Measurements from ENCODE around the gene CHID1. TPM values are rescaled to one million over a fixed set of nuclear protein-coding genes. Genes with fewer than 3 reads are reported as not detected.
A peak's percentile ranks its signal among the peaks of the same experiment; 100 is the strongest.

The CHID1 gene
- total and polyA plus RNA-seq, 2 of the 8 experiments (the other 6 are each of a cell fraction or from before 2014, with no cell fraction given): 81.2 to 88.5 TPM

DNA sequence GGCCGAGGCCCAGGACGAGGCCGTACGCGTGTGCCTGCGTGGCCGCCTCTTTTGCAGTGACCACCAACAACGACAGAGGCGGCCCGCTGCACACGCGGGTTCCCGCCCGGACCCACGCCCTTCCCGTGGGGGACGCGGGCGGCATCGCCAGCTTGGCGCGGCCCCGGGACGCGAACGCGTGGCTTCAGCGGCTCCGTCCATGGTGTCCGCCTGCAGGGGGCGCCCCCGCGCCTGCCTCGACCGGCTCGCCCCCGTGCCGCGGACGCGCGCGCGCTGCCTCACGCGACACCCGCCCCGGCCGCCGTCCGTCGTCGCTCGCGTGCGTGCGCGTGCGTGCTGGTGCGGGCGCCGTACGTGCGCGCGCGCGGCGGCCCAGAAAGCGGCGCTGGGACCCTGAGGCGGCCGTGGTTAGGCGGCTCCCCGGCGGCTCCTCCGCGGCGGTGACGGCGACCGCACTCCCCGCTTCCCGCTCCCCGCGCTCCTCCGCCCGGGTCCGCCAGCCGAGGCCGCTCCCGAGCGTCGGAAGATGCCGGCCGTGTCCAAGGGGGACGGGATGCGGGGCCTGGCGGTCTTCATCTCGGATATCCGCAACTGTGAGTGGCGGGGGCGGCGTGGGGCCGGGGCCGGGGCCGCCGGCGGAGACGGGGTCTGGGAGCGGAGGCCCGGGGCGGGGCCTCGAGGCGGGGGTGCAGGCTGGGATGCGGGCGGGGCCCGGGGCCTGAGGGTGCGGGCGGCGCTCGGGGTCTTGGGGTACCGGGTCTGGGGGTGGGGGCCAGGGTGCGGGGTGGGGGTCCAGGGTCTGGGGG lies 15.1 kb upstream of the CHID1 start, which contains the start of gene AP2A2:
TSS of gene AP2A2 (plus strand) at position 375 of the 806 bp plus-strand sequence. CDS start at position 527, 152 bp downstream.
- 1% methylated on average over 39 of the region's 124 CpGs; no CpG with 5 or more reads in 1 of the 2 experiments for WGBS, 2 experiments (ENCODE audit: extremely low coverage in 1 of 2, insufficient coverage in 1 of 2, insufficient read length in 1 of 2, insufficient replicate concordance in 2 of 2, low coverage in 1 of 2, low lambda C conversion rate in 2 of 2, missing lambda C conversion rate in 1 of 2)
- Histone ChIP-seq H3K27ac (ENCODE audit: low read depth, low read length) (no peak within 1 kb of the TSS; the same call in 1 of the 2 replicates), H3K4ac (replicated peaks; ENCODE audit: insufficient read length, low read depth, low read length) (no peak within 1 kb of the TSS), H3K14ac (ENCODE audit: insufficient read length) (no peak within 1 kb of the TSS), H4K20me1 (replicated peaks in 1 of 2; ENCODE audit: control insufficient read depth in 1 of 2, insufficient read depth in 2 of 2, low read length in 2 of 2) (peaks cover 4 to 11% of the 10 kb centered on the region in 2 experiments), H2BK12ac (ENCODE audit: low read depth, low read length) (no peak within 1 kb of the TSS), H3K27me3 (replicated peaks in 1 of 4; ENCODE audit: control insufficient read depth in 3 of 4, extremely low read depth in 1 of 4, insufficient read depth in 3 of 4, low read length in 3 of 4) (no peaks in the 10 kb centered on the region), H2BK15ac (ENCODE audit: low read length) (peak within 1 kb of the TSS; percentile 95; the same call in 1 of the 2 replicates), H3K4me2 (ENCODE audit: insufficient read depth in 1 of 2, low read depth in 2 of 2, low read length in 2 of 2) (peak within 1 kb of the TSS; percentile 80 to 97), H3K9me3 (ENCODE audit: insufficient read depth in 2 of 2, low read depth in 1 of 2, low read length in 1 of 2) (no peaks in the 10 kb centered on the region), H3K23ac (ENCODE audit: insufficient read length) (no peak within 1 kb of the TSS), H2AK5ac (ENCODE audit: low read depth, low read length) (no peak within 1 kb of the TSS), H3K79me2 (ENCODE audit: control insufficient read depth in 1 of 2, insufficient read depth in 2 of 2, low read length in 2 of 2) (peaks cover 0 to 43% of the 10 kb centered on the region in 2 experiments; a peak in 2 of 4 replicates), H3K79me1 (ENCODE audit: low read depth, low read length) (peaks cover 15% of the 10 kb centered on the region), H3K9ac (replicated peaks in 1 of 4; ENCODE audit: extremely low read depth in 1 of 4, low read depth in 3 of 4, low read length in 3 of 4) (peak within 1 kb of the TSS; percentile 62 to 78 (median 68)), H4K91ac (replicated peaks; ENCODE audit: insufficient read length, low read length) (peak within 1 kb of the TSS; percentile 74), H3K18ac (ENCODE audit: extremely low read depth, low read length) (peak within 1 kb of the TSS; percentile 96), H2AFZ (ENCODE audit: low read length) (no peak within 1 kb of the TSS), H2BK5ac (ENCODE audit: low read depth, low read length) (0 out of 2 replicates have a peak within 1 kb of the TSS, but pooled peaks have one; percentile 24), H2BK120ac (replicated peaks; ENCODE audit: low read depth, low read length) (no peak within 1 kb of the TSS), H3K4me1 (replicated peaks in 1 of 4; ENCODE audit: control insufficient read depth in 3 of 4, insufficient read depth in 4 of 4, low read length in 3 of 4) (peaks cover 0 to 7% (median 4%) of the 10 kb centered on the region in 4 experiments; a peak in 4 of 7 replicates), H3K23me2 (ENCODE audit: low read depth, low read length) (peaks cover 5% of the 10 kb centered on the region), H3K56ac (replicated peaks; ENCODE audit: insufficient read length, low read depth, low read length) (no peak within 1 kb of the TSS), H4K8ac (ENCODE audit: extremely low read depth, insufficient read depth, low read length) (peak within 1 kb of the TSS; percentile 91), H2BK20ac (ENCODE audit: low read length) (no peak within 1 kb of the TSS), H3K4me3 (ENCODE audit: extremely low read depth in 1 of 4, insufficient read depth in 2 of 4, low read depth in 3 of 4, low read length in 4 of 4) (peak within 1 kb of the TSS; percentile 60 to 81 (median 79)), H4K5ac (ENCODE audit: insufficient read length, low read depth, low read length) (peak within 1 kb of the TSS; percentile 94), H3K36me3 (ENCODE audit: control insufficient read depth in 2 of 4, insufficient read depth in 4 of 4, low read length in 3 of 4) (peaks cover 0 to 12% (median 2%) of the 10 kb centered on the region in 4 experiments; a peak in 3 of 8 replicates)
- FAIRE-seq (no peak), DNase-seq (ENCODE audit: low read depth in 1 of 2, low spot score in 2 of 2) (peak; percentile 43 to 93)
- ChIA-PET POLR2A (ENCODE audit: partially characterized antibody) (interaction anchor here (0.7 to 2.1 kb wide), 6 partner anchors 10 to 119 kb away, joined by 3 to 7 read pairs (median 4); partner anchors contain the start of gene CHID1), CTCF (ENCODE audit: partially characterized antibody) (interaction anchor here (0.6 to 7.1 kb wide), 19 partner anchors 8 to 126 kb away, joined by 3 to 48 read pairs (median 6); partner anchors contain the start of genes CHID1 and MUC6)
- TF ChIP-seq EP300 (IDR thresholded peaks at IDR 0.05; ENCODE audit: borderline replicate concordance in 1 of 2, low read depth in 2 of 2, low read length in 2 of 2) (0 out of 3 replicates have a peak, but pooled peaks of 1 of the 2 experiments have one; percentile 45), KDM4A (IDR thresholded peaks at IDR 0.05; ENCODE audit: low read depth, low read length, severe bottlenecking) (peak; percentile 79), ASH2L (IDR thresholded peaks at IDR 0.05; ENCODE audit: low read length) (no peak), CHD2 (IDR thresholded peaks at IDR 0.05; ENCODE audit: low read length) (no peak), CTBP2 (IDR thresholded peaks at IDR 0.05; ENCODE audit: borderline replicate concordance, insufficient read depth, insufficient read length, low read length) (peak; percentile 54), POU5F1 (IDR thresholded peaks at IDR 0.05; ENCODE audit: low read depth, low read length) (no peak), CBX5 (IDR thresholded peaks at IDR 0.05; ENCODE audit: low read depth, low read length) (no peak), TBP (IDR thresholded peaks at IDR 0.05; ENCODE audit: low read depth, low read length) (no peak), SRF (IDR thresholded peaks at IDR 0.05; ENCODE audit: low read depth, low read length) (no peak), ZNF274 (IDR thresholded peaks at IDR 0.05; ENCODE audit: borderline replicate concordance, extremely low read depth, low read length) (no peak), EGR1 (IDR thresholded peaks at IDR 0.05; ENCODE audit: borderline replicate concordance, low read depth, low read length) (peak; percentile 78)
